ENCODE measurements around the gene ESF1. TPM values are rescaled to one million over a fixed set of nuclear protein-coding genes. Genes with fewer than 3 reads are reported as not detected.
"Not testable (repeated sequence)": the region's sequence is repeated elsewhere in the genome, so short reads cannot be mapped to it uniquely, and the experiment has no call there.

The ESF1 gene
- total RNA-seq, 1 donor from 2014 or later = 17.4 TPM

GRCh38 chr20:13739731-13740649 lies 44.7 kb downstream of the ESF1 start:
- Mint-ChIP-seq H3K4me3 (no peak overlapping the region), H3K27me3 (ENCODE audit: low read depth) (no peaks in the 10 kb centered on the region), H3K9me3 (peaks cover 38% of the 10 kb centered on the region), H3K4me1 (peaks cover under 1% of the 10 kb centered on the region), H3K27ac (no peak overlapping the region), H3K36me3 (peaks cover 56% of the 10 kb centered on the region)
- no peak for TF ChIP-seq CTCF (IDR thresholded peaks at IDR 0.05; ENCODE audit: unreplicated experiment)
- DNase-seq (ENCODE audit: low spot score in 2 of 2, unreplicated experiment in 2 of 2) = no peak

- peaks cover 51% of the 10 kb centered on the region for H3K36me3 Mint-ChIP-seq
- H3K9me3 Mint-ChIP-seq = peaks cover 34% of the 10 kb centered on the region
- DNase-seq (ENCODE audit: low spot score in 2 of 2, unreplicated experiment in 2 of 2); H3K27ac Mint-ChIP-seq; H3K27me3 Mint-ChIP-seq (ENCODE audit: low read depth); H3K4me3 Mint-ChIP-seq; H3K4me1 Mint-ChIP-seq: not testable (repeated sequence)
Observed at GRCh38 chr20:13738187-13738586, 46.5 kb downstream of the ESF1 start.

GRCh38 chr20:13736436-13737191 lies 48.1 kb downstream of the ESF1 start:
- no peak for DNase-seq (ENCODE audit: low spot score in 2 of 2, unreplicated experiment in 2 of 2)
- Mint-ChIP-seq H3K4me1 (peaks cover 3% of the 10 kb centered on the region), H3K36me3 (peaks cover 52% of the 10 kb centered on the region), H3K27ac (no peak overlapping the region), H3K4me3 (no peak overlapping the region), H3K27me3 (ENCODE audit: low read depth) (no peaks in the 10 kb centered on the region), H3K9me3 (peaks cover 23% of the 10 kb centered on the region)
- no peak for TF ChIP-seq CTCF (IDR thresholded peaks at IDR 0.05; ENCODE audit: unreplicated experiment)

- Mint-ChIP-seq H3K27me3 (ENCODE audit: low read depth) (no peaks in the 10 kb centered on the region), H3K27ac (no peak overlapping the region), H3K4me1 (peaks cover 3% of the 10 kb centered on the region), H3K4me3 (no peak overlapping the region), H3K36me3 (peaks cover 50% of the 10 kb centered on the region), H3K9me3 (peaks cover 18% of the 10 kb centered on the region)
- no peak for DNase-seq (ENCODE audit: low spot score in 2 of 2, unreplicated experiment in 2 of 2)
- no peak for TF ChIP-seq CTCF (IDR thresholded peaks at IDR 0.05; ENCODE audit: unreplicated experiment)
Observed at GRCh38 chr20:13735826-13736225, 48.9 kb downstream of the ESF1 start.

- TF ChIP-seq CTCF (IDR thresholded peaks at IDR 0.05; ENCODE audit: unreplicated experiment) = no peak
- Mint-ChIP-seq H3K27me3 (ENCODE audit: low read depth) (no peaks in the 10 kb centered on the region), H3K36me3 (peaks cover 15% of the 10 kb centered on the region), H3K9me3 (no peaks in the 10 kb centered on the region), H3K4me1 (no peaks in the 10 kb centered on the region), H3K27ac (no peak overlapping the region), H3K4me3 (no peak overlapping the region)
- DNase-seq (ENCODE audit: low spot score in 2 of 2, unreplicated experiment in 2 of 2) = no peak
Observed at GRCh38 chr20:13723011-13723410, 61.7 kb downstream of the ESF1 start.

- no peak for DNase-seq (ENCODE audit: low spot score in 2 of 2, unreplicated experiment in 2 of 2)
- Mint-ChIP-seq H3K36me3 (peaks cover 35% of the 10 kb centered on the region), H3K27ac (no peak overlapping the region), H3K4me1 (no peaks in the 10 kb centered on the region), H3K4me3 (no peak overlapping the region), H3K27me3 (ENCODE audit: low read depth) (no peaks in the 10 kb centered on the region), H3K9me3 (no peaks in the 10 kb centered on the region)
- no peak for TF ChIP-seq CTCF (IDR thresholded peaks at IDR 0.05; ENCODE audit: unreplicated experiment)
Observed at GRCh38 chr20:13718171-13718570, 66.5 kb downstream of the ESF1 start.
